Measurements from ENCODE around the gene VPS39.

DNA sequence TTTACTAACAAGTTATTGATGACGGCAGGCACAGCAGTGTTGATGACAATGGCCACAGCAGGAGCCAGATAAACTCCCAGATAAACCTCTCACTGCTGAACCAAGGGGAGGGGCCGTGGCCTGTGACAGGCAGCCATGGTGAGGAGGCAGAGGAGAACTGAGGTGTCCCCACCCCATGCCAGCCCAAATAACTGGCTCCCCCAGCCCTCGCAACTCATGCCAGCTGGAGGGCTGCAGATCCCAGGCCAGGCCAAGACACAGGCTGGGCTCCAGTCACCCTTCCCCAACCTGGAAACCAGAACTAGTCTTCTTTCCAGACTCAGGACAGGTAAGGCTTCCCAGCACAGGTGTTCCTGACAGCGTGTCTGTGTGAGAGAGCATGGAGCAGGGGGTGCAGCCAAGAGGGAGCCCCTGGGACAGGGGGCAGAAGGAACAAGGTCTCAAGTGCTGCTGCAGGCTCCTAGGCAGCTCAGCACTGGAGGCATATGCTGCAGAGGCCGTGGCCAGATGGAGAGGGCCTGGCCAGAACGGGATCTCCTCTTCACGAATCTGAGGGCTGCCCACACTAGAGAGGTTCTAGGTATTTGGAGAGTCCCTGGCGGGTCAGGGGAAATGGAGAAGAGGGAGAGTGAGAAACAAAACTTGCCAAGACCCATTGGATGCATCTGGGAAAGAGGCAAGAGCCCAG, 67.6 kb downstream of the VPS39 start:
- TF ChIP-seq GATA2 (IDR thresholded peaks at IDR 0.05; ENCODE audit: low read depth, low read length) (no peak), GATA3 (IDR thresholded peaks at IDR 0.05; ENCODE audit: low read depth, low read length) (no peak)
